K562 (cell line): ENCODE results near the gene SLC27A4.

Source experiments
- ARNT ChIP-seq, 2 experiments: fragments of 450-650 bp; IDR thresholded peaks; 2 replicates each; pipeline ENCODE4 v1.6.1; 2016; ENCODE audit warnings: mild to moderate bottlenecking in 1 of 2
- BRD9 ChIP-seq: fragments of 450-650 bp; IDR thresholded peaks from 2 replicates; pipeline ENCODE4 v1.6.1; 2018; ENCODE audit warnings: low read depth; ENCODE audit not compliant: partially characterized antibody
- CXXC5 ChIP-seq: fragments of 250-450 bp; sonication (Bioruptor Pico); IDR thresholded peaks from 2 replicates; pipeline ENCODE4 v1.8.0; 2022; ENCODE audit warnings: inconsistent platforms, mild to moderate bottlenecking, moderate library complexity
- DNMT1 ChIP-seq: fragments of 450-650 bp; IDR thresholded peaks from 2 replicates; pipeline ENCODE4 v1.6.1; 2016; ENCODE audit warnings: antibody characterized with exemption, mild to moderate bottlenecking
- KLF13 ChIP-seq: fragments of 450-650 bp; IDR thresholded peaks from 2 replicates; pipeline ENCODE4 v1.6.1; 2016; ENCODE audit warnings: missing genetic modification characterization, low read depth, mild to moderate bottlenecking, missing compliant biosample characterization, moderate library complexity, borderline replicate concordance
- POLR2G ChIP-seq: fragments of 200-400 bp; formaldehyde crosslinking; IDR thresholded peaks from 2 replicates; pipeline ENCODE4 v1.6.1; 2017; ENCODE audit warnings: low read depth, mild to moderate bottlenecking, antibody characterized with exemption, low read length, moderate library complexity
- RAD21 ChIP-seq, 2 experiments: fragments of 250-450 bp in 1 of 2; fragments of 450-650 bp in 1 of 2; sonication (Bioruptor Pico) in 1 of 2; formaldehyde crosslinking in 1 of 2; IDR thresholded peaks in 1 of 2; conservative IDR thresholded peaks in 1 of 2; 2 replicates each; pipeline versions ENCODE4 v1.4.0 to v1.8.0; 2020 to 2022; ENCODE audit warnings: mild to moderate bottlenecking in 2 of 2, moderate library complexity in 1 of 2
- RBM39 ChIP-seq: fragments of 200-400 bp; formaldehyde crosslinking; optimal IDR thresholded peaks from 2 replicates; pipeline ENCODE3; 2018; ENCODE audit warnings: low read depth, low read length
- TF ChIP-seq, protein P1 (sequence below): fragments of 250-450 bp; sonication (Bioruptor Pico); IDR thresholded peaks from 2 replicates; pipeline ENCODE4 v1.4.0; 2020; ENCODE audit warnings: mild to moderate bottlenecking, moderate library complexity
- TF ChIP-seq, protein P2 (sequence below), 3 experiments: IDR thresholded peaks in 2 of 3; conservative IDR thresholded peaks in 1 of 3; 2 replicates each; pipeline ENCODE4 v1.5.1; 2011 to 2012; ENCODE audit warnings: low read length in 3 of 3, mild to moderate bottlenecking in 3 of 3, control low read depth in 2 of 3, improper control_type of control experiment in 1 of 3, inconsistent platforms in 1 of 3, low read depth in 1 of 3, mixed read lengths in 1 of 3, moderate library complexity in 1 of 3; ENCODE audit not compliant: insufficient read depth in 2 of 3

DNA sequence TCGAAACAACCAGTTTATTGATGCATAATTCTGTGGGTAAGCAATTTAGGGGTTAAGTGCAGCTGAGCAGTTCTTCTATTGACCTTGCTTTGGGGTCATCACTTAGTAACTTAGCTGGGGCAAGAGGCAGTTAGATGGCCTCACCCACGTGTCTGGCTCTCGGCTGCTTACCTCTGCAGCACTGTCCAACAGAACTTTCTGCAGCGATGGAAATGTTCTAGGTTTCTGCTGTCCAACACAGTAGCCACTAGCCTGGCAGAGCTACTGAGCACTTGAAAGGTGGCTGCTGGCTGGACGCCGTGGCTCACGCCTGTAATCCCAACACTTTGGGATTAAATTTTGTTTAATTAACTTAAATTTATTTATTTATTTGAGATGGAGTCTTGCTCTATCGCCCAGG is 17.8 kb downstream of the SLC27A4 start:
- no peak for TF ChIP-seq CXXC5 (CRISPR knock-in tag)
- no peak for TF ChIP-seq RAD21 (CRISPR knock-in tag; conservative IDR thresholded peaks at IDR 0.05 in 1 of 2, IDR thresholded peaks at IDR 0.05 in 1 of 2)
- no peak for TF ChIP-seq RBM39
- TF ChIP-seq ARNT (IDR thresholded peaks at IDR 0.05) = no peak
- no peak for TF ChIP-seq POLR2G
- TF ChIP-seq, protein P1, sequence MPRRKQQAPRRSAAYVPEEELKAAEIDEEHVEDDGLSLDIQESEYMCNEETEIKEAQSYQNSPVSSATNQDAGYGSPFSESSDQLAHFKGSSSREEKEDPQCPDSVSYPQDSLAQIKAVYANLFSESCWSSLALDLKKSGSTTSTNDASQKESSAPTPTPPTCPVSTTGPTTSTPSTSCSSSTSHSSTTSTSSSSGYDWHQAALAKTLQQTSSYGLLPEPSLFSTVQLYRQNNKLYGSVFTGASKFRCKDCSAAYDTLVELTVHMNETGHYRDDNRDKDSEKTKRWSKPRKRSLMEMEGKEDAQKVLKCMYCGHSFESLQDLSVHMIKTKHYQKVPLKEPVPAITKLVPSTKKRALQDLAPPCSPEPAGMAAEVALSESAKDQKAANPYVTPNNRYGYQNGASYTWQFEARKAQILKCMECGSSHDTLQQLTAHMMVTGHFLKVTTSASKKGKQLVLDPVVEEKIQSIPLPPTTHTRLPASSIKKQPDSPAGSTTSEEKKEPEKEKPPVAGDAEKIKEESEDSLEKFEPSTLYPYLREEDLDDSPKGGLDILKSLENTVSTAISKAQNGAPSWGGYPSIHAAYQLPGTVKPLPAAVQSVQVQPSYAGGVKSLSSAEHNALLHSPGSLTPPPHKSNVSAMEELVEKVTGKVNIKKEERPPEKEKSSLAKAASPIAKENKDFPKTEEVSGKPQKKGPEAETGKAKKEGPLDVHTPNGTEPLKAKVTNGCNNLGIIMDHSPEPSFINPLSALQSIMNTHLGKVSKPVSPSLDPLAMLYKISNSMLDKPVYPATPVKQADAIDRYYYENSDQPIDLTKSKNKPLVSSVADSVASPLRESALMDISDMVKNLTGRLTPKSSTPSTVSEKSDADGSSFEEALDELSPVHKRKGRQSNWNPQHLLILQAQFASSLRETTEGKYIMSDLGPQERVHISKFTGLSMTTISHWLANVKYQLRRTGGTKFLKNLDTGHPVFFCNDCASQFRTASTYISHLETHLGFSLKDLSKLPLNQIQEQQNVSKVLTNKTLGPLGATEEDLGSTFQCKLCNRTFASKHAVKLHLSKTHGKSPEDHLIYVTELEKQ (CRISPR knock-in tag) = no peak
- TF ChIP-seq DNMT1 = no peak
- TF ChIP-seq, protein P2, sequence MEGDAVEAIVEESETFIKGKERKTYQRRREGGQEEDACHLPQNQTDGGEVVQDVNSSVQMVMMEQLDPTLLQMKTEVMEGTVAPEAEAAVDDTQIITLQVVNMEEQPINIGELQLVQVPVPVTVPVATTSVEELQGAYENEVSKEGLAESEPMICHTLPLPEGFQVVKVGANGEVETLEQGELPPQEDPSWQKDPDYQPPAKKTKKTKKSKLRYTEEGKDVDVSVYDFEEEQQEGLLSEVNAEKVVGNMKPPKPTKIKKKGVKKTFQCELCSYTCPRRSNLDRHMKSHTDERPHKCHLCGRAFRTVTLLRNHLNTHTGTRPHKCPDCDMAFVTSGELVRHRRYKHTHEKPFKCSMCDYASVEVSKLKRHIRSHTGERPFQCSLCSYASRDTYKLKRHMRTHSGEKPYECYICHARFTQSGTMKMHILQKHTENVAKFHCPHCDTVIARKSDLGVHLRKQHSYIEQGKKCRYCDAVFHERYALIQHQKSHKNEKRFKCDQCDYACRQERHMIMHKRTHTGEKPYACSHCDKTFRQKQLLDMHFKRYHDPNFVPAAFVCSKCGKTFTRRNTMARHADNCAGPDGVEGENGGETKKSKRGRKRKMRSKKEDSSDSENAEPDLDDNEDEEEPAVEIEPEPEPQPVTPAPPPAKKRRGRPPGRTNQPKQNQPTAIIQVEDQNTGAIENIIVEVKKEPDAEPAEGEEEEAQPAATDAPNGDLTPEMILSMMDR (IDR thresholded peaks at IDR 0.05 in 2 of 3, conservative IDR thresholded peaks at IDR 0.05 in 1 of 3; ENCODE audit: insufficient read depth in 2 of 3, low read depth in 1 of 3, low read length in 3 of 3) = no peak
- no peak for TF ChIP-seq KLF13 (tag)
- TF ChIP-seq BRD9 = no peak
